WTC11 (cell line): ENCODE results near the gene FAM227A. TPM values are rescaled to one million over a fixed set of nuclear protein-coding genes. Genes with fewer than 3 reads are reported as not detected.

Experiments
- ATAC-seq: fragments of 200-7000 bp; cut with Tn5 transposase; 2 replicates; pipeline ENCODE4 v1.10.0; 2021; ENCODE audit warnings: mild to moderate bottlenecking, moderate library complexity
- CTCF ChIA-PET: fragments of 300-600 bp; sonication (Branson Sonifier 250); formaldehyde crosslinking; loops from one replicate; lab custom pipeline; 2021; ENCODE audit warnings: antibody characterized with exemption; lab: Charles Lee
- POLR2A ChIA-PET: fragments of 350-600 bp; sonication (Branson Sonifier 250); formaldehyde crosslinking; loops from one replicate; lab custom pipeline; 2021; ENCODE audit warnings: antibody characterized with exemption; lab: Charles Lee
- DNase-seq: peaks from one replicate; pipeline ENCODE4 v3.0.0; 2021; ENCODE audit warnings: low spot score
- H3K27ac Mint-ChIP-seq: 2 replicates; pipeline ENCODE4 v1.8.0; 2021; ENCODE audit warnings: mixed read lengths
- H3K27me3 Mint-ChIP-seq: 2 replicates; pipeline ENCODE4 v1.8.0; 2021; ENCODE audit warnings: low read depth, mild to moderate bottlenecking, moderate library complexity, mixed read lengths
- H3K36me3 Mint-ChIP-seq: 2 replicates; pipeline ENCODE4 v1.8.0; 2021; ENCODE audit warnings: mixed read lengths
- H3K4me1 Mint-ChIP-seq: 2 replicates; pipeline ENCODE4 v1.8.0; 2022; ENCODE audit warnings: mixed read lengths
- H3K4me3 Mint-ChIP-seq: 2 replicates; pipeline ENCODE4 v1.8.0; 2021; ENCODE audit warnings: mild to moderate bottlenecking, moderate library complexity, mixed read lengths
- H3K9me3 Mint-ChIP-seq: 2 replicates; pipeline ENCODE4 v1.8.0; 2021; ENCODE audit warnings: mixed read lengths
- AR ChIP-seq: fragments of 250-450 bp; sonication (Bioruptor Pico); IDR thresholded peaks from 2 replicates; pipeline ENCODE4 v1.9.0; 2021; ENCODE audit warnings: mild to moderate bottlenecking
- ATF2 ChIP-seq: sonication (generic); formaldehyde crosslinking; IDR thresholded peaks from 2 replicates; pipeline ENCODE4 v1.8.1; 2022; ENCODE audit warnings: low read depth, missing genetic modification reagents, borderline replicate concordance
- ATF6 ChIP-seq: sonication (generic); formaldehyde crosslinking; IDR thresholded peaks from 2 replicates; pipeline ENCODE4 v1.8.1; 2023; ENCODE audit warnings: mild to moderate bottlenecking, missing genetic modification reagents
- CBFB ChIP-seq: sonication (generic); formaldehyde crosslinking; IDR thresholded peaks from 2 replicates; pipeline ENCODE4 v1.8.1; 2022; ENCODE audit warnings: mild to moderate bottlenecking, low read depth, missing genetic modification reagents
- E2F5 ChIP-seq: sonication (generic); formaldehyde crosslinking; IDR thresholded peaks from 2 replicates; pipeline ENCODE4 v1.8.1; 2022; ENCODE audit warnings: mild to moderate bottlenecking, moderate library complexity, missing genetic modification reagents
- ESRRA ChIP-seq: sonication (generic); formaldehyde crosslinking; IDR thresholded peaks from 2 replicates; pipeline ENCODE4 v1.8.1; 2022; ENCODE audit warnings: mild to moderate bottlenecking, missing genetic modification reagents, borderline replicate concordance
- FOXP1 ChIP-seq: sonication (generic); formaldehyde crosslinking; IDR thresholded peaks from 2 replicates; pipeline ENCODE4 v1.8.0; 2022; ENCODE audit warnings: missing genetic modification reagents, mild to moderate bottlenecking, moderate library complexity, borderline replicate concordance
- HMGA2 ChIP-seq: fragments of 250-450 bp; sonication (Bioruptor Pico); IDR thresholded peaks from 2 replicates; pipeline ENCODE4 v1.4.0; 2021; ENCODE audit warnings: mild to moderate bottlenecking, moderate library complexity
- KAT7 ChIP-seq: sonication (generic); formaldehyde crosslinking; IDR thresholded peaks from 2 replicates; pipeline ENCODE4 v1.8.1; 2023; ENCODE audit warnings: missing genetic modification reagents, mild to moderate bottlenecking, borderline replicate concordance
- NR2C2 ChIP-seq: sonication (generic); formaldehyde crosslinking; IDR thresholded peaks from 2 replicates; pipeline ENCODE4 v1.8.0; 2022; ENCODE audit warnings: mild to moderate bottlenecking, missing genetic modification reagents
- SOX15 ChIP-seq: fragments of 250-450 bp; sonication (Bioruptor Pico); IDR thresholded peaks from 2 replicates; pipeline ENCODE4 v1.9.0; 2021; ENCODE audit warnings: mild to moderate bottlenecking
- SP1 ChIP-seq: sonication (generic); formaldehyde crosslinking; conservative IDR thresholded peaks from 2 replicates; pipeline ENCODE4 v1.8.1; 2022; ENCODE audit warnings: missing genetic modification reagents
- TP53 ChIP-seq: sonication (generic); formaldehyde crosslinking; IDR thresholded peaks from 2 replicates; pipeline ENCODE4 v1.8.1; 2023; ENCODE audit warnings: mild to moderate bottlenecking, missing genetic modification reagents
- USF2 ChIP-seq: sonication (generic); formaldehyde crosslinking; IDR thresholded peaks from 2 replicates; pipeline ENCODE4 v1.8.1; 2023; ENCODE audit warnings: mild to moderate bottlenecking, missing genetic modification reagents, moderate library complexity
- ZBTB21 ChIP-seq: sonication (generic); formaldehyde crosslinking; IDR thresholded peaks from 2 replicates; pipeline ENCODE4 v1.8.1; 2023; ENCODE audit warnings: mild to moderate bottlenecking, missing genetic modification reagents, borderline replicate concordance
- ZNF219 ChIP-seq: sonication (generic); formaldehyde crosslinking; IDR thresholded peaks from 2 replicates; pipeline ENCODE4 v1.8.0; 2023; ENCODE audit warnings: missing genetic modification reagents, mild to moderate bottlenecking, borderline replicate concordance
- ZNF281 ChIP-seq: sonication (generic); formaldehyde crosslinking; IDR thresholded peaks from 2 replicates; pipeline ENCODE4 v1.8.0; 2023; ENCODE audit warnings: mild to moderate bottlenecking, missing genetic modification reagents
- ZNF423 ChIP-seq: fragments of 250-450 bp; sonication (Bioruptor Pico); IDR thresholded peaks from 2 replicates; pipeline ENCODE4 v2.1.2; 2022; ENCODE audit warnings: mild to moderate bottlenecking, moderate library complexity
- ZNF532 ChIP-seq: fragments of 250-450 bp; sonication (Bioruptor Pico); IDR thresholded peaks from 2 replicates; pipeline ENCODE4 v1.9.0; 2021; ENCODE audit warnings: mild to moderate bottlenecking, borderline replicate concordance
- total RNA-seq: library from RNA; stranded (reverse); gene quantifications from 3 replicates; pipeline ENCODE4 v1.2.3, GENCODE V29; 2021

Gene FAM227A
- total RNA-seq, 1 experiment from 2014 or later = 3.8 TPM

GRCh38 chr22:38700789-38701628 is 44.8 kb upstream of the FAM227A start, which contains the start of gene JOSD1:
Gene JOSD1 (minus strand): TSS chr22:38700943. CDS start chr22:38699987, 956 bp downstream.
- ChIA-PET POLR2A (no interaction called here), CTCF (no interaction called here)
- ATAC-seq (peak; percentile 6), DNase-seq (peak; percentile 95)
- Mint-ChIP-seq H3K4me3 (peak within 1 kb of the TSS; percentile 96), H3K9me3 (no peaks in the 10 kb centered on the region), H3K36me3 (peaks cover 8% of the 10 kb centered on the region; the same call in 1 of the 2 replicates), H3K27me3 (no peaks in the 10 kb centered on the region; the same call in 1 of the 2 replicates), H3K4me1 (peaks cover 56% of the 10 kb centered on the region), H3K27ac (peak within 1 kb of the TSS; percentile 100)
- TF ChIP-seq ATF6 (CRISPR knock-in tag) (no peak), SOX15 (CRISPR knock-in tag) (no peak), ATF2 (CRISPR knock-in tag) (no peak), TP53 (CRISPR knock-in tag) (peak; percentile 82; the same call in 1 of the 2 replicates), AR (CRISPR knock-in tag) (no peak), ESRRA (peak; percentile 35; the same call in 1 of the 2 replicates), ZNF281 (CRISPR knock-in tag) (no peak), ZBTB21 (CRISPR knock-in tag) (peak; percentile 100), ZNF532 (no peak), FOXP1 (CRISPR knock-in tag) (peak; percentile 90), SP1 (CRISPR knock-in tag) (peak; percentile 98), E2F5 (CRISPR knock-in tag) (peak; percentile 95; the same call in 1 of the 2 replicates), ZNF423 (CRISPR knock-in tag) (peak; percentile 94), KAT7 (no peak; the same call in none of the 2 replicates), NR2C2 (CRISPR knock-in tag) (no peak), ZNF219 (CRISPR knock-in tag) (0 out of 2 replicates have a peak, but pooled peaks have one; percentile 32), HMGA2 (CRISPR knock-in tag) (no peak), CBFB (peak; percentile 87; the same call in 1 of the 2 replicates), USF2 (CRISPR knock-in tag) (peak; percentile 87)
